Measurements from ENCODE around the gene BOLA1.

GRCh38 chr1:149903836-149904491, 4.6 kb downstream of the BOLA1 start:
- TF ChIP-seq CTCF (IDR thresholded peaks at IDR 0.05) (no peak), POLR2AphosphoS5 (IDR thresholded peaks at IDR 0.05) (no peak)
